GM18870 (cell line): ENCODE results near the gene PXMP2.
"Not testable (repeated sequence)": the region's sequence is repeated elsewhere in the genome, so short reads cannot be mapped to it uniquely, and the experiment has no call there.

ENCODE experiments used
- ATAC-seq: cut with Tn5 transposase; IDR thresholded peaks from one replicate; pipeline ENCODE4 v1.9.1; 2021; ENCODE audit warnings: moderate library complexity; ENCODE audit not compliant: unreplicated experiment

The PXMP2 gene

DNA sequence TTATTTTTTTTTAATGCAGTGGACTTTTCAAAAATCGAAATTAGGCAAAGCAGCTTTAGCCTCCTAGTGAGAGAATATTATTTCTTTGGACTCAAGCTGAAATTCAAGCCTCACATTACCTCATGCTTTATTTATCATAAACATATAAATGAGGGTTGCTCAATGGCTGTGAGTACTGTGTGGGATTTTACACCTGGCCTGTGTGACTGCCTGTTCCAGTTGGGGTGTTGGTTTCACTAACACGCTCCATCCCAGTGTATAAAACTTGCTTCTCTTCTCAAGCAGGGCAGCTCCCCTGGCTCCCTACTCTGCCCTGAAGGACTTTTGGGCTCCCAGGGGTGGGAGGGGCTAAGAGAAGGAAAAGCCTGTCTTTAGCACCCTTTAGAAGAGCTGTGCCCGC is 59.2 kb downstream of the PXMP2 start:
- ATAC-seq, result no peak

GRCh38 chr12:132747395-132747794 is 60.0 kb downstream of the PXMP2 start:
- ATAC-seq, result no peak

GRCh38 chr12:132747896-132748295 is 60.5 kb downstream of the PXMP2 start:
- ATAC-seq, result no peak

DNA sequence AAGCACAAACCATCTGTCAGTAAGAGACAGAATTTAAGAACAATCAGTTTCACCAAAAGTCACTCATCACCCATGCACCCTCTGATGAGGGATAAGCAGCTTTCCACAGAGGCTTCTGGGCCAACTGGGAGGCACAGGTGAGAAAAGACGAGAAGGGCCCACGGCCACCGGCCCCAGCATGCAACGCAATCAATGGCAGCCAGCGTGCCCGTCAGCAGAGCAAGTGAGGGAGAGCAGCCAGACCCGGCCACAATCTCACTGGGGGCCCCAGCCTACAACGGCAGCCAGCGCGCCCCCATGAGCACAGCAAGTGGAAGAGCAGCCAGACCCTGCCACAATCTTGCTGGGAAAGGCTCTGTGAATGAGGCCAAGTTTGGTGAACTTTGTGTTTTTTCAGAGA is 60.9 kb downstream of the PXMP2 start:
- ATAC-seq, result no peak

GRCh38 chr12:132753670-132754069 is 66.3 kb downstream of the PXMP2 start:
- ATAC-seq, result not testable (repeated sequence)

DNA sequence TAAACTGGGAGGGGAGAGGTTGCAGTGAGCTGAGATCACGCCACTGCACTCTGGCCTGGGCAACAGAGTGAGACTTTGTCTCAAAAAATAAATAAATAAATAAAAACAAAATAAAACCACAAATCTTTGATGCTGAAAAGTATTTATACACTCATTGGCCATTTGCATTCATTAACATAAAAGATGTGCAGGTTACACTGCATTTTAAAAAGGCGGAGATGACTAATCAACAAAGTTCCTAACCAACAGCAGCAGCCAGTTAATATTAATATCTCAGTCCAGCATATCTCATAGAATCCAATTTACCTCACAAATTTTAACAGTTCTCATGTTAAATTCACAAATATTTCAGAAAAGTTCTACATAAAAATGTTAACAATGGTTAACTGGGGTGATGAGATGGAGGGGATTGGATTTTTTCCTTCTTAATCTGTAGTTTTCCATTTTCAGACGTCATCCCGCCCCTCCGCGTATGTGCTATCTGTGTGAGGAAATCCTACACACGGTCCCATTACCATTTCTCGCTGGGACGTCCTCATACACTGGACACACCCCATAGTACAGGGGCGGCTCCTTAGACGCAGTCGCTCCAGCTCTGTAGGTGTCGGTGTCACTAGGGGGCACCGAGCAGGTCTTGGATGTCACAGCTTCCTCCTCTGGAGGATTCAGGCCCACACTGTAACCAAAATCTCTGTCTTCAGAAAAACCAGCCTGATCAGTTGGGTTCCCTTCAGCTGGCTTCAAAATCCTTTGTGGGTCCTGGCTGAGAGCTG is 67.0 kb downstream of the PXMP2 start:
- ATAC-seq, result no peak
